HG03095 (cell line): ENCODE measurements around the gene OR10G2.

Experiments
- ATAC-seq: cut with Tn5 transposase; IDR thresholded peaks from one replicate; pipeline ENCODE4 v1.9.1; 2021; ENCODE audit warnings: moderate library complexity; ENCODE audit not compliant: unreplicated experiment

The OR10G2 gene

GRCh38 chr14:21589317-21589716, 45.4 kb downstream of the OR10G2 start:
- no peak for ATAC-seq
